CD4-positive, alpha-beta T cell treated with Interleukin-10 for 1 hour (primary cell): ENCODE measurements around the gene WDR46.

Experiments
- DNase-seq: peaks from one replicate; pipeline ENCODE4 v3.0.0-alpha.2; 2020

The WDR46 gene

GRCh38 chr6:33313709-33314514 lies 24.9 kb upstream of the WDR46 start, which contains the start of gene TAPBP:
TSS of gene TAPBP (minus strand) at chr6:33314078. CDS start at chr6:33314041, 37 bp downstream.
- peak; percentile 95 for DNase-seq

GRCh38 chr6:33313105-33313708 lies 24.2 kb upstream of the WDR46 start:
- peak; percentile 48 for DNase-seq

GRCh38 chr6:33312361-33313104 lies 23.5 kb upstream of the WDR46 start:
- peak; percentile 95 for DNase-seq

- no peak for DNase-seq
These were observed 17.3 kb upstream of the WDR46 start for GRCh38 chr6:33306356-33306755.

GRCh38 chr6:33305052-33305451 lies 16.0 kb upstream of the WDR46 start:
- no peak for DNase-seq

- DNase-seq: no peak
These were observed 15.2 kb upstream of the WDR46 start for GRCh38 chr6:33304216-33304615.

GRCh38 chr6:33301877-33302276 lies 12.8 kb upstream of the WDR46 start:
- DNase-seq: no peak

- peak; percentile 95 for DNase-seq
These were observed 10.4 kb upstream of the WDR46 start for GRCh38 chr6:33299237-33299944.

GRCh38 chr6:33298773-33299236 lies 9.8 kb upstream of the WDR46 start, which contains the start of gene RGL2:
TSS of gene RGL2 (minus strand) at chr6:33298942. CDS start at chr6:33298610, 332 bp downstream.
- DNase-seq: peak; percentile 74

GRCh38 chr6:33297956-33298772 lies 9.1 kb upstream of the WDR46 start:
- DNase-seq: peak; percentile 88

GRCh38 chr6:33297406-33297955 lies 8.4 kb upstream of the WDR46 start:
- no peak for DNase-seq

GRCh38 chr6:33296797-33297405 lies 7.9 kb upstream of the WDR46 start:
- no peak for DNase-seq

- no peak for DNase-seq
These were observed 6.8 kb upstream of the WDR46 start for GRCh38 chr6:33295621-33296369.

GRCh38 chr6:33294086-33294823 lies 5.2 kb upstream of the WDR46 start:
- DNase-seq: no peak

- no peak for DNase-seq
These were observed 4.1 kb upstream of the WDR46 start for GRCh38 chr6:33292996-33293682.

GRCh38 chr6:33290459-33290858 lies 1.4 kb upstream of the WDR46 start:
- no peak for DNase-seq

GRCh38 chr6:33289784-33290315 lies 811 bp upstream of the WDR46 start:
- no peak for DNase-seq

GRCh38 chr6:33288141-33288920 lies 708 bp downstream of the WDR46 start:
- no peak for DNase-seq
